PFSK-1 (cell line): ENCODE measurements around the gene HBQ1.

Experiments
- POLR2AphosphoS5 ChIP-seq: IDR thresholded peaks from 2 replicates; pipeline ENCODE4 v1.6.1; 2012; ENCODE audit warnings: low read depth, mild to moderate bottlenecking, control low read depth, low read length, moderate library complexity
- REST ChIP-seq, 2 experiments: IDR thresholded peaks; 2 replicates each; pipeline versions ENCODE4 v1.6.1 to v1.8.0; 2011 to 2012; ENCODE audit warnings: low read depth in 2 of 2, low read length in 2 of 2, control low read depth in 1 of 2, inconsistent platforms in 1 of 2, mild to moderate bottlenecking in 1 of 2, moderate library complexity in 1 of 2; ENCODE audit not compliant: insufficient read depth in 1 of 2
- SIN3A ChIP-seq: IDR thresholded peaks from 2 replicates; pipeline ENCODE4 v1.6.1; 2012; ENCODE audit warnings: mild to moderate bottlenecking, low read length, moderate library complexity, borderline replicate concordance; ENCODE audit not compliant: insufficient read depth

- peak; percentile 27 to 76; a peak in 3 of 4 replicates for TF ChIP-seq REST (IDR thresholded peaks at IDR 0.05; ENCODE audit: insufficient read depth in 1 of 2, low read depth in 2 of 2, low read length in 2 of 2)
- TF ChIP-seq POLR2AphosphoS5, result no peak
- TF ChIP-seq SIN3A, result no peak
Observed at GRCh38 chr16:180101-180675, at the start of gene HBQ1.
